Peyer's patch (tissue), 4 donors: ENCODE results near the gene CTNNA1.

Experiments used
- CTCF ChIP-seq, 6 experiments: fragments of 450-650 bp in 4 of 6; fragments of 200-600 bp in 2 of 6; sonication (generic) in 1 of 6; IDR thresholded peaks; one replicate each; pipeline ENCODE4 v1.5.1; 2017 to 2019; ENCODE audit warnings: antibody characterized with exemption in 6 of 6, mild to moderate bottlenecking in 3 of 6, moderate library complexity in 1 of 6
- POLR2A ChIP-seq, 2 donors: fragments of 450-650 bp; IDR thresholded peaks; one replicate each; pipeline ENCODE4 v1.5.1; 2017; ENCODE audit warnings: antibody characterized with exemption in 2 of 2, mild to moderate bottlenecking in 2 of 2, moderate library complexity in 2 of 2

GRCh38 chr5:138706655-138707480, 46.4 kb upstream of the CTNNA1 start:
- TF ChIP-seq CTCF (IDR thresholded peaks at IDR 0.05) = no peak
- TF ChIP-seq POLR2A (IDR thresholded peaks at IDR 0.05) = no peak
